K562 (cell line): ENCODE measurements around the gene ADAT1. TPM values are rescaled to one million over a fixed set of nuclear protein-coding genes. Genes with fewer than 3 reads are reported as not detected.

ENCODE experiments used
- ATAC-seq: fragments of 200-7000 bp; cut with Tn5 transposase; 3 replicates; pipeline ENCODE4 v1.9.1; 2020; ENCODE audit warnings: moderate library complexity
- BruUV-seq: library from RNA; stranded (reverse); fragments of 400-500 nt; replicated peaks from 2 replicates; lab custom pipeline; 2021; lab: Mats Ljungman, UMichigan
- CTCF ChIA-PET: fragments of 300-600 bp; formaldehyde crosslinking; extraction: SDS; loops from one replicate; lab custom pipeline; 2021; ENCODE audit warnings: low intra/inter-chr PET ratio; lab: Yijun Ruan, JAX
- POLR2A ChIA-PET: fragments of 300-600, 350-650 bp; sonication (Branson Sonifier 250); formaldehyde crosslinking; extraction: SDS; loops from one replicate; lab custom pipeline; 2021; ENCODE audit warnings: antibody characterized with exemption, inconsistent platforms; lab: Yijun Ruan, JAX
- DNase-seq, 4 experiments: peaks; one replicate each; pipeline versions ENCODE4 v3.0.0 to v3.0.0-alpha.2; 2011 to 2018; ENCODE audit warnings: low spot score in 3 of 4, mixed read lengths in 3 of 4; ENCODE audit errors: extremely low read depth in 1 of 4
- FAIRE-seq: peaks from 2 replicates; lab custom pipeline; 2011; peaks lifted over from hg19 to GRCh38; lab: Jason Lieb, UNC
- H2AFZ ChIP-seq: 2 replicates; pipeline ENCODE4 v1.6.0; 2011; ENCODE audit warnings: low read depth, low read length, control low read depth, inconsistent platforms
- H3K27ac ChIP-seq: fragments of 200-600 bp; 3 replicates; pipeline ENCODE4 v1.8.0; 2011; ENCODE audit warnings: low read depth, mild to moderate bottlenecking, control low read depth, inconsistent platforms, low read length, moderate library complexity, mixed read lengths; ENCODE audit errors: extremely low read depth
- H3K27me3 ChIP-seq, 2 experiments: fragments of 300-600 bp in 1 of 2; 2 replicates in 1 of 2; 3 replicates in 1 of 2; pipeline versions ENCODE4 v1.6.0 to v1.8.0; 2011; ENCODE audit warnings: inconsistent platforms in 2 of 2, low read length in 2 of 2, mild to moderate bottlenecking in 1 of 2, mixed read lengths in 1 of 2, moderate library complexity in 1 of 2; ENCODE audit not compliant: control insufficient read depth in 2 of 2, insufficient read depth in 2 of 2
- H3K36me3 ChIP-seq: fragments of 300-600 bp; 3 replicates; pipeline ENCODE4 v1.8.0; 2011; ENCODE audit warnings: mild to moderate bottlenecking, low read length, inconsistent platforms; ENCODE audit not compliant: control insufficient read depth, insufficient read depth
- H3K4me1 ChIP-seq, 2 experiments: fragments of 200-600 bp in 1 of 2; replicated peaks in 1 of 2; 2 replicates in 1 of 2; 3 replicates in 1 of 2; pipeline versions ENCODE4 v1.5.1 to v1.8.0; 2011; ENCODE audit warnings: inconsistent platforms in 2 of 2, low read length in 2 of 2, mild to moderate bottlenecking in 1 of 2, mixed read lengths in 1 of 2, moderate library complexity in 1 of 2; ENCODE audit not compliant: control insufficient read depth in 2 of 2, insufficient read depth in 2 of 2
- H3K4me2 ChIP-seq: 2 replicates; pipeline ENCODE4 v1.6.1; 2011; ENCODE audit warnings: low read length, control low read depth, inconsistent platforms, mixed read lengths; ENCODE audit not compliant: insufficient read depth
- H3K4me3 ChIP-seq: fragments of 200-600 bp; sonication (generic), shearing (Covaris generic); 2 replicates; pipeline ENCODE4 v1.5.1; 2016; ENCODE audit warnings: control low read depth, inconsistent platforms
- H3K79me2 ChIP-seq: fragments of 200-600 bp; 3 replicates; pipeline ENCODE4 v1.8.0; 2011; ENCODE audit warnings: low read length, inconsistent platforms; ENCODE audit not compliant: control insufficient read depth, insufficient read depth
- H3K9ac ChIP-seq, 2 experiments: 2 replicates each; pipeline versions ENCODE4 v1.6.0 to v1.6.1; 2011; ENCODE audit warnings: low read depth in 2 of 2, low read length in 2 of 2, control low read depth in 1 of 2, inconsistent platforms in 1 of 2, mild to moderate bottlenecking in 1 of 2, mixed read lengths in 1 of 2; ENCODE audit not compliant: insufficient read depth in 1 of 2
- H3K9me1 ChIP-seq: one replicate; pipeline ENCODE4 v1.6.0; 2011; ENCODE audit warnings: inconsistent platforms, mild to moderate bottlenecking, low read length, moderate library complexity; ENCODE audit not compliant: control insufficient read depth, insufficient read depth
- H3K9me3 ChIP-seq: replicated peaks from 2 replicates; pipeline ENCODE4 v1.5.1; 2011; ENCODE audit warnings: low read depth, low read length, inconsistent platforms; ENCODE audit not compliant: control insufficient read depth, insufficient read depth
- H4K20me1 ChIP-seq: replicated peaks from 2 replicates; pipeline ENCODE4 v1.6.1; 2011; ENCODE audit warnings: low read length, inconsistent platforms, mixed read lengths; ENCODE audit not compliant: control insufficient read depth, insufficient read depth
- CEBPG ChIP-seq, 3 experiments: fragments of 200-800 bp in 1 of 3; sonication (Bioruptor generic) in 1 of 3; sonication (generic) in 1 of 3; formaldehyde crosslinking in 1 of 3; IDR thresholded peaks in 2 of 3; conservative IDR thresholded peaks in 1 of 3; 2 replicates each; pipeline versions ENCODE4 v1.6.1 to v1.8.0; 2016 to 2022; ENCODE audit warnings: missing compliant biosample characterization in 2 of 3, missing genetic modification characterization in 2 of 3, mild to moderate bottlenecking in 1 of 3, missing genetic modification reagents in 1 of 3
- CTBP1 ChIP-seq: fragments of 450-650 bp; IDR thresholded peaks from 2 replicates; pipeline ENCODE4 v1.6.1; 2016; ENCODE audit warnings: borderline replicate concordance
- HOMEZ ChIP-seq: fragments of 250-450 bp; sonication (Bioruptor Pico); IDR thresholded peaks from 2 replicates; pipeline ENCODE4 v1.4.0; 2020; ENCODE audit warnings: mild to moderate bottlenecking, moderate library complexity
- JUND ChIP-seq, 2 experiments: IDR thresholded peaks; 2 replicates in 1 of 2; 3 replicates in 1 of 2; pipeline ENCODE4 v1.6.1; 2011; ENCODE audit warnings: borderline replicate concordance in 2 of 2, low read depth in 2 of 2, low read length in 2 of 2, improper control_type of control experiment in 1 of 2, missing biosample characterization in 1 of 2, missing genetic modification characterization in 1 of 2, missing genetic modification reagents in 1 of 2
- MBD2 ChIP-seq: sonication (generic); IDR thresholded peaks from 2 replicates; pipeline ENCODE4 v1.6.1; 2016; ENCODE audit warnings: low read depth, borderline replicate concordance
- NFRKB ChIP-seq: fragments of 450-650 bp; IDR thresholded peaks from 2 replicates; pipeline ENCODE4 v1.6.1; 2016; ENCODE audit warnings: low read depth
- NKRF ChIP-seq: fragments of 450-650 bp; IDR thresholded peaks from 2 replicates; pipeline ENCODE4 v1.6.1; 2016; ENCODE audit warnings: borderline replicate concordance
- PHF20 ChIP-seq: fragments of 450-650 bp; IDR thresholded peaks from 2 replicates; pipeline ENCODE4 v1.6.1; 2018; ENCODE audit not compliant: partially characterized antibody
- POLR3A ChIP-seq: IDR thresholded peaks from 2 replicates; pipeline ENCODE4 v1.6.1; 2011; ENCODE audit warnings: borderline replicate concordance, mild to moderate bottlenecking, moderate library complexity; ENCODE audit not compliant: insufficient read length, insufficient read depth; ENCODE audit errors: extremely low read depth
- TAF9B ChIP-seq: fragments of 450-650 bp; IDR thresholded peaks from 2 replicates; pipeline ENCODE4 v1.6.1; 2018; ENCODE audit warnings: mild to moderate bottlenecking; ENCODE audit not compliant: partially characterized antibody
- WGBS: fragments of 100-300 bp; shearing (Covaris generic); methylation state at CpG from one replicate; pipeline ENCODE4 v1.1.6; 2016; ENCODE audit warnings: low coverage, mixed read lengths; ENCODE audit not compliant: insufficient coverage; ENCODE audit errors: missing lambda C conversion rate; 5-methylcytosine and 5-hydroxymethylcytosine counted together
- in situ Hi-C: fragments of 300-500 bp; cut with MboI; formaldehyde crosslinking; loops from 4 replicates; pipeline ENCODE4 v1.15.0; 2018; ENCODE audit warnings: inconsistent platforms, mixed read lengths
- intact Hi-C: fragments of 100-400 bp; cut with micrococcal nuclease; formaldehyde crosslinking; loops from 2 replicates; pipeline ENCODE4 v1.14.2; 2022
- polyA plus RNA-seq, 8 experiments: library from polyadenylated mRNA; depleted of rRNA in 4 of 8; stranded (reverse) in 5 of 8; unstranded in 3 of 8; fragments of >200 nt; fragmentation: Nextera tagmentation in 2 of 8; fragmentation: Illumina TruSeq in 1 of 8; extraction: Ambion mirVana in 2 of 8; extraction: Trizol in 1 of 8; gene quantifications; 2 replicates each; pipeline versions ENCODE4 v1.2.1 to v1.2.3, GENCODE V29; 2011 to 2014; ENCODE audit warnings: inconsistent platforms in 1 of 8, missing spikeins in 1 of 8
- total RNA-seq, 7 experiments: library from RNA; depleted of rRNA in 6 of 7; stranded (reverse); fragments of >200 nt in 6 of 7; fragmentation: Illumina TruSeq in 2 of 7; extraction: Trizol in 2 of 7; gene quantifications; 2 replicates each; pipeline versions ENCODE4 v1.2.1 to v1.2.3, GENCODE V29; 2011 to 2021; ENCODE audit warnings: low replicate concordance in 1 of 7
- TF ChIP-seq, protein P1 (sequence below), 2 experiments: fragments of 450-650 bp; IDR thresholded peaks; 2 replicates each; pipeline ENCODE4 v1.6.1; 2016
- TF ChIP-seq, protein P2 (sequence below): fragments of 250-450 bp; sonication (Bioruptor Pico); IDR thresholded peaks from 2 replicates; pipeline ENCODE4 v1.4.0; 2020
- TF ChIP-seq, protein P3 (sequence below): fragments of 250-450 bp; sonication (Bioruptor Pico); IDR thresholded peaks from 2 replicates; pipeline ENCODE4 v1.8.0; 2022; ENCODE audit warnings: moderate library complexity, mild to moderate bottlenecking, inconsistent platforms

The ADAT1 gene
- total and polyA plus RNA-seq, 9 of the 15 experiments (the other 6 are each of a cell fraction or from before 2014, with no cell fraction given), result 16.0 to 36.7 (median 28.2) TPM

DNA sequence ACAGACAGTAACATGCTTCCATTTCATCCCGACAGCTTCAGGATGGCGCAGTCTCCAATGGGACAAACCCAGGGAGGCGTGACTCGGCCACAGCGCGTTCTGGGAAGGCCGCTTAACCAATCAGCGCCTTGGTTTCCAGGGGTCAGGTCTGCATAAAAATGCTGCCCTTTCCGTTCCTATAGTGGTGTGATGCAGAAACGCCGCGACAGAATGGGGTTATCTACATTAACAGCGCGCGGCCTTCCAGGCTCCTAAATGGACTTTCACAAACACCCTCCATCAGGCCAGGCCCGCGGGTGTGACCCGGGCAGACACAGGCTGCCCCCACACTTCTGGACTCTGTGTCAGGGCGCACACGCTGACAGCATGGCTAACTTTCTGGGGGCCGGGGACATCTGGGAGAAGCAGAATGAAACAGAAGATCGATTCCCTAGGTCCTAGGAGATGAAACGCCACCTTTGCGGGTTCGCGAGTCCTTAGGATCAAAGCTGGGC, 67.8 kb downstream of the ADAT1 start:
- ChIA-PET POLR2A (interaction anchor here (0.9 to 1.6 kb wide), 3 partner anchors 8 to 122 kb away, joined by 3 to 7 read pairs (median 4); partner anchors contain the start of gene CFDP1), CTCF (interaction anchor here (1.1 kb wide), 1 partner anchor 38 kb away, joined by 5 read pairs; no protein-coding TSS in a partner anchor)
- H3K4me3 ChIP-seq, result peak overlapping the region; percentile 64
- peak overlapping the region; percentile 97 for H2AFZ ChIP-seq
- H3K27ac ChIP-seq, result peak overlapping the region; percentile 66
- in situ Hi-C loops (no loop called here), intact Hi-C loops (loop anchor here (1.0 kb wide), 1 partner anchor 66 kb away; no protein-coding TSS in a partner anchor)
- ATAC-seq (peak; percentile 79), DNase-seq (peak; percentile 89 to 95 (median 91)), FAIRE-seq (peak; percentile 94)
- H3K4me1 ChIP-seq, result peaks cover 17 to 20% of the 10 kb centered on the region in 2 experiments
- H3K36me3 ChIP-seq, result no peaks in the 10 kb centered on the region; the same call in 2 of the 3 replicates
- no peaks in the 10 kb centered on the region for H3K9me3 ChIP-seq
- H3K27me3 ChIP-seq, result no peaks in the 10 kb centered on the region
- 0% methylated on average over 25 of the region's 26 CpGs for whole genome bisulfite sequencing
- no TSS peak for BruUV-seq
- peak overlapping the region; percentile 63 to 93 for H3K9ac ChIP-seq
- no peaks in the 10 kb centered on the region for H3K9me1 ChIP-seq
- H4K20me1 ChIP-seq, result no peaks in the 10 kb centered on the region
- peaks cover 11% of the 10 kb centered on the region; the same call in 1 of the 3 replicates for H3K79me2 ChIP-seq
- H3K4me2 ChIP-seq, result peak overlapping the region; percentile 88
- TF ChIP-seq CEBPG (CRISPR knock-in tag; IDR thresholded peaks at IDR 0.05) (no peak), CEBPG (tag; conservative IDR thresholded peaks at IDR 0.05 in 1 of 2, IDR thresholded peaks at IDR 0.05 in 1 of 2) (no peak), HOMEZ (CRISPR knock-in tag) (no peak), JUND (IDR thresholded peaks at IDR 0.05; ENCODE audit: borderline replicate concordance, low read depth, low read length) (0 out of 2 replicates have a peak, but pooled peaks have one; percentile 13), JUND (tag; IDR thresholded peaks at IDR 0.05; ENCODE audit: borderline replicate concordance, low read depth, low read length) (no peak), TAF9B (peak; percentile 25), CTBP1 (peak; percentile 43; the same call in 1 of the 2 replicates), PHF20 (peak; percentile 87), NFRKB (peak; percentile 40; the same call in 1 of the 2 replicates), NKRF (0 out of 2 replicates have a peak, but pooled peaks have one; percentile 15), POLR3A (no peak), MBD2 (peak; percentile 62; the same call in 1 of the 2 replicates)
- TF ChIP-seq, protein P1, sequence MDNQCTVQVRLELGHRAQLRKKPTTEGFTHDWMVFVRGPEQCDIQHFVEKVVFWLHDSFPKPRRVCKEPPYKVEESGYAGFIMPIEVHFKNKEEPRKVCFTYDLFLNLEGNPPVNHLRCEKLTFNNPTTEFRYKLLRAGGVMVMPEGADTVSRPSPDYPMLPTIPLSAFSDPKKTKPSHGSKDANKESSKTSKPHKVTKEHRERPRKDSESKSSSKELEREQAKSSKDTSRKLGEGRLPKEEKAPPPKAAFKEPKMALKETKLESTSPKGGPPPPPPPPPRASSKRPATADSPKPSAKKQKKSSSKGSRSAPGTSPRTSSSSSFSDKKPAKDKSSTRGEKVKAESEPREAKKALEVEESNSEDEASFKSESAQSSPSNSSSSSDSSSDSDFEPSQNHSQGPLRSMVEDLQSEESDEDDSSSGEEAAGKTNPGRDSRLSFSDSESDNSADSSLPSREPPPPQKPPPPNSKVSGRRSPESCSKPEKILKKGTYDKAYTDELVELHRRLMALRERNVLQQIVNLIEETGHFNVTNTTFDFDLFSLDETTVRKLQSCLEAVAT (IDR thresholded peaks at IDR 0.05), result no peak
- TF ChIP-seq, protein P2, sequence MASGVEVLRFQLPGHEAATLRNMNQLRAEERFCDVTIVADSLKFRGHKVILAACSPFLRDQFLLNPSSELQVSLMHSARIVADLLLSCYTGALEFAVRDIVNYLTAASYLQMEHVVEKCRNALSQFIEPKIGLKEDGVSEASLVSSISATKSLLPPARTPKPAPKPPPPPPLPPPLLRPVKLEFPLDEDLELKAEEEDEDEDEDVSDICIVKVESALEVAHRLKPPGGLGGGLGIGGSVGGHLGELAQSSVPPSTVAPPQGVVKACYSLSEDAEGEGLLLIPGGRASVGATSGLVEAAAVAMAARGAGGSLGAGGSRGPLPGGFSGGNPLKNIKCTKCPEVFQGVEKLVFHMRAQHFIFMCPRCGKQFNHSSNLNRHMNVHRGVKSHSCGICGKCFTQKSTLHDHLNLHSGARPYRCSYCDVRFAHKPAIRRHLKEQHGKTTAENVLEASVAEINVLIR (CRISPR knock-in tag), result peak; percentile 63
- TF ChIP-seq, protein P3, sequence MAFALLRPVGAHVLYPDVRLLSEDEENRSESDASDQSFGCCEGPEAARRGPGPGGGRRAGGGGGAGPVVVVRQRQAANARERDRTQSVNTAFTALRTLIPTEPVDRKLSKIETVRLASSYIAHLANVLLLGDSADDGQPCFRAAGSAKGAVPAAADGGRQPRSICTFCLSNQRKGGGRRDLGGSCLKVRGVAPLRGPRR (CRISPR knock-in tag), result no peak
